ENCODE measurements around the gene NOLC1. TPM values are rescaled to one million over a fixed set of nuclear protein-coding genes. Genes with fewer than 3 reads are reported as not detected.
A peak's percentile ranks its signal among the peaks of the same experiment; 100 is the strongest.

The NOLC1 gene
- total and polyA plus RNA-seq, 2 of the 13 experiments (the other 11 are each of a cell fraction or from before 2014, with no cell fraction given), result 50.6 to 81.0 TPM

- TF ChIP-seq, protein P1, sequence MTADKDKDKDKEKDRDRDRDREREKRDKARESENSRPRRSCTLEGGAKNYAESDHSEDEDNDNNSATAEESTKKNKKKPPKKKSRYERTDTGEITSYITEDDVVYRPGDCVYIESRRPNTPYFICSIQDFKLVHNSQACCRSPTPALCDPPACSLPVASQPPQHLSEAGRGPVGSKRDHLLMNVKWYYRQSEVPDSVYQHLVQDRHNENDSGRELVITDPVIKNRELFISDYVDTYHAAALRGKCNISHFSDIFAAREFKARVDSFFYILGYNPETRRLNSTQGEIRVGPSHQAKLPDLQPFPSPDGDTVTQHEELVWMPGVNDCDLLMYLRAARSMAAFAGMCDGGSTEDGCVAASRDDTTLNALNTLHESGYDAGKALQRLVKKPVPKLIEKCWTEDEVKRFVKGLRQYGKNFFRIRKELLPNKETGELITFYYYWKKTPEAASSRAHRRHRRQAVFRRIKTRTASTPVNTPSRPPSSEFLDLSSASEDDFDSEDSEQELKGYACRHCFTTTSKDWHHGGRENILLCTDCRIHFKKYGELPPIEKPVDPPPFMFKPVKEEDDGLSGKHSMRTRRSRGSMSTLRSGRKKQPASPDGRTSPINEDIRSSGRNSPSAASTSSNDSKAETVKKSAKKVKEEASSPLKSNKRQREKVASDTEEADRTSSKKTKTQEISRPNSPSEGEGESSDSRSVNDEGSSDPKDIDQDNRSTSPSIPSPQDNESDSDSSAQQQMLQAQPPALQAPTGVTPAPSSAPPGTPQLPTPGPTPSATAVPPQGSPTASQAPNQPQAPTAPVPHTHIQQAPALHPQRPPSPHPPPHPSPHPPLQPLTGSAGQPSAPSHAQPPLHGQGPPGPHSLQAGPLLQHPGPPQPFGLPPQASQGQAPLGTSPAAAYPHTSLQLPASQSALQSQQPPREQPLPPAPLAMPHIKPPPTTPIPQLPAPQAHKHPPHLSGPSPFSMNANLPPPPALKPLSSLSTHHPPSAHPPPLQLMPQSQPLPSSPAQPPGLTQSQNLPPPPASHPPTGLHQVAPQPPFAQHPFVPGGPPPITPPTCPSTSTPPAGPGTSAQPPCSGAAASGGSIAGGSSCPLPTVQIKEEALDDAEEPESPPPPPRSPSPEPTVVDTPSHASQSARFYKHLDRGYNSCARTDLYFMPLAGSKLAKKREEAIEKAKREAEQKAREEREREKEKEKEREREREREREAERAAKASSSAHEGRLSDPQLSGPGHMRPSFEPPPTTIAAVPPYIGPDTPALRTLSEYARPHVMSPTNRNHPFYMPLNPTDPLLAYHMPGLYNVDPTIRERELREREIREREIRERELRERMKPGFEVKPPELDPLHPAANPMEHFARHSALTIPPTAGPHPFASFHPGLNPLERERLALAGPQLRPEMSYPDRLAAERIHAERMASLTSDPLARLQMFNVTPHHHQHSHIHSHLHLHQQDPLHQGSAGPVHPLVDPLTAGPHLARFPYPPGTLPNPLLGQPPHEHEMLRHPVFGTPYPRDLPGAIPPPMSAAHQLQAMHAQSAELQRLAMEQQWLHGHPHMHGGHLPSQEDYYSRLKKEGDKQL (CRISPR knock-in tag; IDR thresholded peaks at IDR 0.05; ENCODE audit: low read depth), result no peak
- TF ChIP-seq, protein P2, sequence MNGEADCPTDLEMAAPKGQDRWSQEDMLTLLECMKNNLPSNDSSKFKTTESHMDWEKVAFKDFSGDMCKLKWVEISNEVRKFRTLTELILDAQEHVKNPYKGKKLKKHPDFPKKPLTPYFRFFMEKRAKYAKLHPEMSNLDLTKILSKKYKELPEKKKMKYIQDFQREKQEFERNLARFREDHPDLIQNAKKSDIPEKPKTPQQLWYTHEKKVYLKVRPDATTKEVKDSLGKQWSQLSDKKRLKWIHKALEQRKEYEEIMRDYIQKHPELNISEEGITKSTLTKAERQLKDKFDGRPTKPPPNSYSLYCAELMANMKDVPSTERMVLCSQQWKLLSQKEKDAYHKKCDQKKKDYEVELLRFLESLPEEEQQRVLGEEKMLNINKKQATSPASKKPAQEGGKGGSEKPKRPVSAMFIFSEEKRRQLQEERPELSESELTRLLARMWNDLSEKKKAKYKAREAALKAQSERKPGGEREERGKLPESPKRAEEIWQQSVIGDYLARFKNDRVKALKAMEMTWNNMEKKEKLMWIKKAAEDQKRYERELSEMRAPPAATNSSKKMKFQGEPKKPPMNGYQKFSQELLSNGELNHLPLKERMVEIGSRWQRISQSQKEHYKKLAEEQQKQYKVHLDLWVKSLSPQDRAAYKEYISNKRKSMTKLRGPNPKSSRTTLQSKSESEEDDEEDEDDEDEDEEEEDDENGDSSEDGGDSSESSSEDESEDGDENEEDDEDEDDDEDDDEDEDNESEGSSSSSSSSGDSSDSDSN (CRISPR knock-in tag; IDR thresholded peaks at IDR 0.05), result peak; percentile 68
- TF ChIP-seq ZNF101 (CRISPR knock-in tag; IDR thresholded peaks at IDR 0.05; ENCODE audit: borderline replicate concordance, low read depth) (no peak), ISL2 (CRISPR knock-in tag; IDR thresholded peaks at IDR 0.05) (peak; percentile 57; the same call in 1 of the 2 replicates), POLR2A (IDR thresholded peaks at IDR 0.05; ENCODE audit: insufficient read depth in 1 of 2, low read depth in 2 of 2, low read length in 2 of 2) (peak in 1 of 2 experiments; percentile 63; a peak in 2 of 4 replicates), FOXK1 (CRISPR knock-in tag; IDR thresholded peaks at IDR 0.05; ENCODE audit: borderline replicate concordance, low read depth) (no peak), BCL3 (CRISPR knock-in tag; IDR thresholded peaks at IDR 0.05) (peak; percentile 68; the same call in 1 of the 2 replicates), RXRA (CRISPR knock-in tag; IDR thresholded peaks at IDR 0.05) (no peak), MTA1 (CRISPR knock-in tag; IDR thresholded peaks at IDR 0.05; ENCODE audit: borderline replicate concordance) (no peak), MED1 (CRISPR knock-in tag; IDR thresholded peaks at IDR 0.05) (no peak), ZNF619 (CRISPR knock-in tag; IDR thresholded peaks at IDR 0.05) (no peak), ZFP36 (IDR thresholded peaks at IDR 0.05; ENCODE audit: borderline replicate concordance, low read depth, low read length, partially characterized antibody) (no peak), NCOR1 (IDR thresholded peaks at IDR 0.05; ENCODE audit: borderline replicate concordance, low read length) (no peak), FOXO4 (CRISPR knock-in tag; conservative IDR thresholded peaks at IDR 0.05) (no peak), MBNL3 (CRISPR knock-in tag; conservative IDR thresholded peaks at IDR 0.05) (no peak), ZNF251 (CRISPR knock-in tag; IDR thresholded peaks at IDR 0.05) (0 out of 2 replicates have a peak, but pooled peaks have one; percentile 39), ZNF616 (CRISPR knock-in tag; IDR thresholded peaks at IDR 0.05; ENCODE audit: low read depth) (no peak), ZNF558 (CRISPR knock-in tag; IDR thresholded peaks at IDR 0.05; ENCODE audit: borderline replicate concordance) (no peak)
These were observed 31.8 kb upstream of the NOLC1 start, which contains the start of gene LDB1 (continued) for GRCh38 chr10:102120142-102120990.

Measured in HepG2 (cell line).